Esophagus (tissue), 2 donors: ENCODE results near the gene AGAP1. TPM values are rescaled to one million over a fixed set of nuclear protein-coding genes. Genes with fewer than 3 reads are reported as not detected.

ENCODE experiments used
- H3K27ac ChIP-seq, 2 donors: one replicate each; pipeline ENCODE4 v1.5.1; 2013; ENCODE audit warnings: low read depth in 2 of 2, mild to moderate bottlenecking in 2 of 2, inconsistent platforms in 1 of 2, low read length in 1 of 2, moderate library complexity in 1 of 2
- H3K27me3 ChIP-seq, 2 donors: one replicate each; pipeline ENCODE4 v1.6.1; 2013; ENCODE audit warnings: low read length in 2 of 2, control low read depth in 1 of 2, mild to moderate bottlenecking in 1 of 2; ENCODE audit not compliant: insufficient read depth in 2 of 2, control insufficient read depth in 1 of 2
- H3K36me3 ChIP-seq, 2 donors: one replicate each; pipeline ENCODE4 v1.6.1; 2013; ENCODE audit warnings: low read length in 1 of 2; ENCODE audit not compliant: control insufficient read depth in 2 of 2, insufficient read depth in 2 of 2
- H3K4me1 ChIP-seq, 2 donors: one replicate each; pipeline ENCODE4 v1.6.1; 2013; ENCODE audit warnings: low read length in 1 of 2; ENCODE audit not compliant: control insufficient read depth in 2 of 2, insufficient read depth in 2 of 2
- H3K4me3 ChIP-seq, 2 donors: one replicate each; pipeline ENCODE4 v1.5.1; 2013; ENCODE audit warnings: low read length in 2 of 2, mild to moderate bottlenecking in 2 of 2, low read depth in 1 of 2, moderate library complexity in 1 of 2
- H3K9me3 ChIP-seq, 2 donors: one replicate each; pipeline ENCODE4 v1.6.1; 2013; ENCODE audit warnings: mild to moderate bottlenecking in 2 of 2, low read depth in 1 of 2, low read length in 1 of 2, moderate library complexity in 1 of 2; ENCODE audit not compliant: control insufficient read depth in 2 of 2, insufficient read depth in 1 of 2
- WGBS, 2 donors: extraction: QIAGEN DNeasy Blood & Tissue Kit; methylation state at CpG; one replicate each; pipeline ENCODE4 v1.1.7; 2013; 5-methylcytosine and 5-hydroxymethylcytosine counted together
- polyA plus RNA-seq, 2 donors: library from polyadenylated mRNA; stranded (reverse); fragments of 200-250 nt; gene quantifications; one replicate each; pipeline ENCODE4 v1.2.3, GENCODE V29; 2013
- donor health status: healthy with polysubstance abuse.
- donor health status: Bipolar disorder and iron deficiency.

The AGAP1 gene
- polyA plus RNA-seq, 2 donors: 4.9 TPM

DNA sequence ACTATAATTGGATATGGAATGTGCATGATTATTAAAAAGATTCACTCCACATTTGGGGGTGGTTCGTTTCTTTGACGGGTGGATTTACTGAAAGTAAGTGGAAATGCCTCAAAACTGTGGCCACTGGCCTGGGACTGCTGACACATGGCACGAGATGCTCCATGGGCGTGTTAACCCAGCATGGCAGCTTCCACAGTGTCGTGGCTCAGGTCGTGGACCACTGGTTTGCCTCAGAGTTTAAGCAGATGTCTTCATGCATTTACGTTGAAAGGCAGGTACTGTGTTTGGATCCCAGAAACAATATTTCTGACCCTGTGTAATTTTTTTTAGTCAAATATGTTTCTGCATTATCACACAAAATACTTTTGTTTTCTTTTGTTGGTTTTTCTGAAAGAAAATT lies 432.4 kb downstream of the AGAP1 start:
- Histone ChIP-seq H3K27ac (no peak overlapping the region), H3K36me3 (peaks cover 3 to 7% of the 10 kb centered on the region in 2 donors), H3K27me3 (no peaks in the 10 kb centered on the region), H3K4me1 (no peaks in the 10 kb centered on the region), H3K9me3 (no peaks in the 10 kb centered on the region), H3K4me3 (no peak overlapping the region)
- 92 to 93% methylated on average over 7 of the region's 7 CpGs for WGBS, 2 donors

DNA sequence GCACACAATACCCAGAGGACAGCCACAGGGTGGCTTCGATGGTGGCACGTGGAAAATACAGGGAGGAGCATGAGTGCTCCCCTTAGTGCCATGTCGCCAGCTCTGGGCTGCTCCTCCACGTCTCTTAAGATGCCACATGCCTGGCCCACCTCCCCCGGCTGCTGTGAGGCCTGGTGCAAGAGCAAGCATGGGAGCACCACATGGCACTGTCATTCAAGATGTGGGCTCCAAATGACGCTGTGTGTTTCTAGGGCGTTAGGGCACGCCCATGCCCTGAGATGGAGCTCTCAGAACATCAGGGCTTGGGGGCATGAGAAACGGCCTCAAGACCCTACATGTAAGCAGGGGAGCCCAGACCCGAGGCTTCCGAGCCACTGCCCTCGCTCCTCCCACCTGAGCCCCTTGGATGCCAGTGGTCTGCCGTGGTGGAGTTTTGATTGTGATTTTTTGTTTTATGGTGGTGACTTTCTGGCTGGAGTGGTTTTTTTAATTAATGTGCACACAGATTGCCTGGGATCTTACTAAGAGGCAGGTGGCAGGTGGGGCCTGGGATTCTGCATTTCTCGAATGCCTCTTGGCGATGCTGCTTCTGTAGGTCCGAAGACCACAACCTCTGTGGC lies 435.0 kb downstream of the AGAP1 start:
- Histone ChIP-seq H3K9me3 (no peaks in the 10 kb centered on the region), H3K4me3 (no peak overlapping the region), H3K4me1 (no peaks in the 10 kb centered on the region), H3K36me3 (peaks cover 9% of the 10 kb centered on the region in 2 donors), H3K27me3 (no peaks in the 10 kb centered on the region), H3K27ac (no peak overlapping the region)
- 95 to 96% methylated on average over 16 of the region's 16 CpGs for WGBS, 2 donors

GRCh38 chr2:235930701-235931100 lies 436.9 kb downstream of the AGAP1 start:
- WGBS, 2 donors: 91 to 92% methylated on average over 19 of the region's 19 CpGs
- H3K9me3 ChIP-seq: peaks cover 0 to under 1% of the 10 kb centered on the region in 2 donors

DNA sequence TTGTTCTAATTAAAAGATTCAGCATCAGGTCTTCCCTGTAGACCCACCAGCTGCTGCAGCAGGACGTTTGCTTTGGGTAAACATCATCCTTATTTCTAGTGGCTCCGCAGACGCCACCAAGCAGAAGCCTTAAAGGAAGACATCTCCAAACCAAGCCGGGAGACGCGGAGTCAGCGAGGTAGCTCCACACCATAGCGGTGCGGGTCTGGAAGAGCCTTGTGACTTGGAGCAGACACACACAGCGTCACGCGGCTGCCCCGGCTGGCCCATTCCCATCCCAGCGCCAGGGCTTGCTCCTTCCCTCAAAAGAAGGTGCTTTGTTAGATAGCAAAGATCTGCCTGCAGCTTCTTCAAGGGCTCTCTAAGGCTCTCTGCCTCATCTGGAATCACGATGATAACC lies 437.8 kb downstream of the AGAP1 start:
- Histone ChIP-seq H3K4me1 (no peaks in the 10 kb centered on the region), H3K27me3 (no peaks in the 10 kb centered on the region), H3K9me3 (peaks cover 0 to 5% of the 10 kb centered on the region in 2 donors), H3K4me3 (no peak overlapping the region), H3K36me3 (peaks cover 9% of the 10 kb centered on the region in 2 donors), H3K27ac (no peak overlapping the region)
- WGBS, 2 donors: 91 to 93% methylated on average over 15 of the region's 15 CpGs

More at GRCh38 chr2:235930701-235931100, 436.9 kb downstream of the AGAP1 start:
- peaks cover 9% of the 10 kb centered on the region in 2 donors for H3K36me3 ChIP-seq
- H3K4me1 ChIP-seq: no peaks in the 10 kb centered on the region
- H3K4me3 ChIP-seq: no peak overlapping the region
- no peaks in the 10 kb centered on the region for H3K27me3 ChIP-seq
- H3K27ac ChIP-seq: no peak overlapping the region

GRCh38 chr2:235934059-235934773 lies 440.4 kb downstream of the AGAP1 start:
- 73 to 76% methylated on average over 15 of the region's 15 CpGs for WGBS, 2 donors
- Histone ChIP-seq H3K4me3 (no peak overlapping the region), H3K4me1 (no peaks in the 10 kb centered on the region), H3K36me3 (peaks cover 6 to 9% of the 10 kb centered on the region in 2 donors), H3K27me3 (no peaks in the 10 kb centered on the region), H3K9me3 (peaks cover 0 to 5% of the 10 kb centered on the region in 2 donors), H3K27ac (no peak overlapping the region)

GRCh38 chr2:235934774-235935484 lies 441.1 kb downstream of the AGAP1 start:
- Histone ChIP-seq H3K9me3 (peaks cover 0 to 5% of the 10 kb centered on the region in 2 donors), H3K27ac (no peak overlapping the region), H3K4me3 (no peak overlapping the region), H3K36me3 (peaks cover 6 to 13% of the 10 kb centered on the region in 2 donors), H3K4me1 (no peaks in the 10 kb centered on the region), H3K27me3 (no peaks in the 10 kb centered on the region)
- 82 to 86% methylated on average over 16 of the region's 16 CpGs for WGBS, 2 donors

GRCh38 chr2:235935773-235936172 lies 441.9 kb downstream of the AGAP1 start:
- H3K27me3 ChIP-seq: no peaks in the 10 kb centered on the region
- H3K4me1 ChIP-seq: no peaks in the 10 kb centered on the region
- WGBS, 2 donors: 89 to 90% methylated on average over 13 of the region's 13 CpGs
- peaks cover 0 to 5% of the 10 kb centered on the region in 2 donors for H3K9me3 ChIP-seq
- no peak overlapping the region for H3K4me3 ChIP-seq
- no peak overlapping the region for H3K27ac ChIP-seq
- peaks cover 6 to 12% of the 10 kb centered on the region in 2 donors for H3K36me3 ChIP-seq

DNA sequence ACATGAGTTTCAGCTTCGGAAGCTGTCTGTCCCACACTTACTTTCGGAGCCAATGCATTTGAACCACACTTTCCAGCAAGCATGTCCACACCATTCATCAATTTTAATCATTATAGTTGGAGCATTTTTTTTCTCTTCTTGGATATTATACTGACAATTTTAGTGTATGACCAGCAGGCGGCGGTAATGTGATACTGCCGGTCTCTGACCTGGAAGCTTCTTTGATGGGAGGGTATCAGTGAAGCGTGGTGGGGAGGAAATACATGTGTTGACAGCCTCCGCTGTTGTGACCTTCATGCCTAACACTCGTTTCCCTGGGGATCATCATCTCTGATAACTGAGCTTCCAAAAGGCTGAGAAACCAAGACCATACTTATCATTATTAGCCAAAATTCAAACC lies 442.6 kb downstream of the AGAP1 start:
- H3K9me3 ChIP-seq: peaks cover 0 to 5% of the 10 kb centered on the region in 2 donors
- H3K27ac ChIP-seq: no peak overlapping the region
- H3K4me1 ChIP-seq: no peaks in the 10 kb centered on the region
- no peak overlapping the region for H3K4me3 ChIP-seq
- 80 to 85% methylated on average over 8 of the region's 8 CpGs for WGBS, 2 donors
- H3K36me3 ChIP-seq: peaks cover 6 to 9% of the 10 kb centered on the region in 2 donors
- no peaks in the 10 kb centered on the region for H3K27me3 ChIP-seq

DNA sequence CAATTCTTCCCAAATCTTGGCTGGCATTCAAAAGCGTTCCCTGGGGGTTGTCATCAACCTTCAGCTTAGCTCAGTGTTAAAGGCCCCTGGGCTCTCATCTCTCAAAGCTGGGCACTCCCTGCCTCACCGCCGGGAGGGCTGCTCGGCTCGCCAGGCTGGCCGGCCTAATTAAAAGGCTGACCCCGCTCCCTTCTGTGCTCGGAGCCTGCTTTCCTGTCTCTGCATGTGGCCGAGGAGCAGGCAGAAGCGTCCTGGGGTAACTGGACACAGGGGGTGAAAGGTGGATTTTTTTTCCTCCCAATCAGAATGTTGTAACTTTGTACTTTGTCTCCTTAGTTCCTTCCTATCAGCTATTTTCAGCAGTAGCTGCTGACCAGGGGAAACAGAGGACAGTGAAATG lies 443.2 kb downstream of the AGAP1 start:
- Histone ChIP-seq H3K9me3 (peaks cover 0 to 5% of the 10 kb centered on the region in 2 donors), H3K4me1 (no peaks in the 10 kb centered on the region), H3K36me3 (peaks cover under 1 to 7% of the 10 kb centered on the region in 2 donors), H3K4me3 (no peak overlapping the region), H3K27me3 (no peaks in the 10 kb centered on the region), H3K27ac (no peak overlapping the region)
- WGBS, 2 donors: 91% methylated on average over 10 of the region's 10 CpGs
